Suprapubic skin (tissue), 4 donors: ENCODE data around the gene PTGR2. TPM values are rescaled to one million over a fixed set of nuclear protein-coding genes. Genes with fewer than 3 reads are reported as not detected.

Experiments used
- DNase-seq, 2 donors: peaks; one replicate each; pipeline ENCODE4 v3.0.0-alpha.2; 2019; ENCODE audit warnings: low spot score in 2 of 2
- H3K27ac ChIP-seq: fragments of 200-600 bp; sonication (generic); one replicate; pipeline ENCODE4 v1.5.1; 2019
- H3K27me3 ChIP-seq: fragments of 200-600 bp; sonication (generic); one replicate; pipeline ENCODE4 v1.5.1; 2019
- H3K36me3 ChIP-seq: fragments of 200-600 bp; sonication (generic); one replicate; pipeline ENCODE4 v1.5.1; 2019
- H3K4me1 ChIP-seq: fragments of 200-600 bp; sonication (generic); one replicate; pipeline ENCODE4 v1.5.1; 2019
- H3K4me3 ChIP-seq: fragments of 200-600 bp; sonication (generic); one replicate; pipeline ENCODE4 v1.5.1; 2019; ENCODE audit warnings: mild to moderate bottlenecking
- H3K9me3 ChIP-seq: fragments of 200-600 bp; sonication (generic); one replicate; pipeline ENCODE4 v1.5.1; 2019
- EP300 ChIP-seq: sonication (generic); formaldehyde crosslinking; IDR thresholded peaks from one replicate; pipeline ENCODE4 v1.6.1; 2017; ENCODE audit warnings: antibody characterized with exemption
- POLR2A ChIP-seq, 2 donors: fragments of 450-650 bp; IDR thresholded peaks; one replicate each; pipeline ENCODE4 v1.6.1; 2017; ENCODE audit warnings: antibody characterized with exemption in 2 of 2, mild to moderate bottlenecking in 2 of 2, moderate library complexity in 2 of 2
- POLR2AphosphoS5 ChIP-seq, 3 donors: sonication (generic); formaldehyde crosslinking; IDR thresholded peaks; one replicate each; pipeline ENCODE4 v1.6.1; 2017; ENCODE audit warnings: antibody characterized with exemption in 3 of 3
- WGBS: methylation state at CpG from one replicate; pipeline ENCODE4 v1.1.5; 2018; 5-methylcytosine and 5-hydroxymethylcytosine counted together
- total RNA-seq, 4 donors: library from RNA; depleted of rRNA; stranded (reverse); fragments of >200 nt; gene quantifications; one replicate each; pipeline ENCODE4 v1.1.0, GENCODE V29; 2016
- TF ChIP-seq, protein P1 (sequence below), 2 donors: fragments of 200-600 bp in 1 of 2; fragments of 450-650 bp in 1 of 2; sonication (generic) in 1 of 2; IDR thresholded peaks; one replicate each; pipeline ENCODE4 v1.5.1; 2016 to 2019; ENCODE audit warnings: antibody characterized with exemption in 2 of 2, mild to moderate bottlenecking in 1 of 2, moderate library complexity in 1 of 2

Gene PTGR2
- total RNA-seq, 4 donors from 2014 or later, result 6.3 to 25.1 (median 10.3) TPM

DNA sequence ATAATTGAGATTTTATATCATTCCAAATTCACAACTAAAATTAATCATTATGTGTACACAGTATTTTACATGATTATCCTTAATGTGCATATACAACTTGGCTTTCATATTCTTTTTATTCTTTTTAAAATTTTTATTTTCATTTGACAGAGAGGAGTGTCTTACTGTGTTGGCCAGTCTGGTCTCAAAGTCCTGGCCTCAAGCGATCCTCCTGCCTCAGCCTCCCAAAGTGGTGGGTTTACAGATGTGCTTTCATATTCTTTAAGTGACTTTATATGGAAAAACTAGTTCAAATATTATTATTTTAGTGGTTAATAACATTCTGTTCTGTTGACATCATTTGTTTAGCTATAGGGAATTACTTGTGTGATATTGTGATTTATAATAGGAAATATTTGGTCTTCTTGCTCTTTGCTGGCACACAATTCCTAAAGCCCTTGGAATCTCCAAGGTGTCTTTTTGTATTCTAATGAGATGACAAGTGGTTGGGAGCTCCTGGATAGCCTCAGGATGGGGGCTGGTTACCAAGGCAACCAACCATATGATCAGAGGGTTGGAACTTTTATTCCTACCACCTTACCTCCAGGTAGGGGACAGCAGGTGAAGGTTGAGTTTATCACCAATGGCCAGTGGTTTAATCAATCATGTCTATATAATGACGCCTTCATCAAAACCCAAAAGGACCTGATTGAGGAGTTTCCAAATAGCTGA is 19.0 kb downstream of the PTGR2 start:
- H3K27ac ChIP-seq, result no peak overlapping the region
- H3K4me1 ChIP-seq, result no peaks in the 10 kb centered on the region
- WGBS, result 98% methylated on average over 2 of the region's 2 CpGs

DNA sequence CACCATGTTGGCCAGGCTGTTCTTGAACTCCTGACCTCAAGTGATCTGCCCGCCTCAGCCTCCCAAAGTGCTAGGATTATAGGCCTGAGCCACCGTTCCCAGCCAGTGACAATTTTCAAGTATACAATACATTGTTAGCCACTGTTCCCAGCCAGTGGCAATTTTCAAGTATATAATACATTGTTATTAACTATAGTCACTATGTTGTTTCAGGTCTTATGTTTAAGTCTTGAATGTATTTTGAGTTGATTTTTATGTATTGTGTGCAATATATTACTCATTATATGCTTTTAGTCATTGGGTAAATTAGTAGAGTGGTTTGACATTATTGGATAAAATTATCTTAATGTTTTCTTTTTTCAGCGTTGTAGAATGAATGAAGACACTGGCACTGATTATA is 22.0 kb downstream of the PTGR2 start:
- Histone ChIP-seq H3K36me3 (no peaks in the 10 kb centered on the region), H3K27me3 (no peaks in the 10 kb centered on the region), H3K4me3 (no peak overlapping the region), H3K4me1 (no peaks in the 10 kb centered on the region), H3K27ac (no peak overlapping the region), H3K9me3 (no peaks in the 10 kb centered on the region)
- TF ChIP-seq POLR2A (IDR thresholded peaks at IDR 0.05) (no peak), EP300 (no peak), POLR2AphosphoS5 (IDR thresholded peaks at IDR 0.05) (no peak)
- TF ChIP-seq, protein P1, sequence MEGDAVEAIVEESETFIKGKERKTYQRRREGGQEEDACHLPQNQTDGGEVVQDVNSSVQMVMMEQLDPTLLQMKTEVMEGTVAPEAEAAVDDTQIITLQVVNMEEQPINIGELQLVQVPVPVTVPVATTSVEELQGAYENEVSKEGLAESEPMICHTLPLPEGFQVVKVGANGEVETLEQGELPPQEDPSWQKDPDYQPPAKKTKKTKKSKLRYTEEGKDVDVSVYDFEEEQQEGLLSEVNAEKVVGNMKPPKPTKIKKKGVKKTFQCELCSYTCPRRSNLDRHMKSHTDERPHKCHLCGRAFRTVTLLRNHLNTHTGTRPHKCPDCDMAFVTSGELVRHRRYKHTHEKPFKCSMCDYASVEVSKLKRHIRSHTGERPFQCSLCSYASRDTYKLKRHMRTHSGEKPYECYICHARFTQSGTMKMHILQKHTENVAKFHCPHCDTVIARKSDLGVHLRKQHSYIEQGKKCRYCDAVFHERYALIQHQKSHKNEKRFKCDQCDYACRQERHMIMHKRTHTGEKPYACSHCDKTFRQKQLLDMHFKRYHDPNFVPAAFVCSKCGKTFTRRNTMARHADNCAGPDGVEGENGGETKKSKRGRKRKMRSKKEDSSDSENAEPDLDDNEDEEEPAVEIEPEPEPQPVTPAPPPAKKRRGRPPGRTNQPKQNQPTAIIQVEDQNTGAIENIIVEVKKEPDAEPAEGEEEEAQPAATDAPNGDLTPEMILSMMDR (IDR thresholded peaks at IDR 0.05), result no peak
- no peak for DNase-seq
- WGBS, result 96% methylated on average over 3 of the region's 3 CpGs

More for the DNA sequence above, 19.0 kb downstream of the PTGR2 start:
- Histone ChIP-seq H3K9me3 (no peaks in the 10 kb centered on the region), H3K36me3 (no peaks in the 10 kb centered on the region), H3K27me3 (no peaks in the 10 kb centered on the region), H3K4me3 (no peak overlapping the region)
- TF ChIP-seq POLR2A (IDR thresholded peaks at IDR 0.05) (no peak), EP300 (no peak), POLR2AphosphoS5 (IDR thresholded peaks at IDR 0.05) (no peak)
- TF ChIP-seq, protein P1 (IDR thresholded peaks at IDR 0.05), result no peak
- no peak for DNase-seq

DNA sequence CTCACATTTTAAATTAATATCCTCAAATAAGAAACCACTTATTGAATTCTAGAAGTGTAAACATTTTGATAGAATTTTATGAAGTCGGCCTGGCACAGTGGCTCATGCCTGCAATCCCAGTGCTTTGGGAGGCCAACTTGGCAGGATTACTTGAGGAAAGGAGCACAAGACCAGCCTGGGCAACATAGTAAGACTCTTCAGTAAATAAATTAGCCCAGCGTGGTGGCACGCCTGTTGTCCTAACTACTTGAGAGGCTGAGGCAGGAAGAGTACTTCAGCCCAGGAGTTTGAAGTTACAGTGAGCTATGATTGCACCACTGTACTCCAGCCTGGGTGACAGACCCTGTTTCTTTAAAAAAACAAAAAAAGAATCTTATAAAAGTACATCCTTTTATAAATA is 26.2 kb downstream of the PTGR2 start:
- Histone ChIP-seq H3K27ac (no peak overlapping the region), H3K4me3 (no peak overlapping the region), H3K36me3 (no peaks in the 10 kb centered on the region), H3K27me3 (no peaks in the 10 kb centered on the region), H3K4me1 (no peaks in the 10 kb centered on the region), H3K9me3 (no peaks in the 10 kb centered on the region)
- 89% methylated on average over 3 of the region's 3 CpGs for WGBS
- no peak for DNase-seq
- TF ChIP-seq POLR2AphosphoS5 (IDR thresholded peaks at IDR 0.05) (no peak), POLR2A (IDR thresholded peaks at IDR 0.05) (no peak), EP300 (no peak)
- TF ChIP-seq, protein P1 (IDR thresholded peaks at IDR 0.05), result no peak

GRCh38 chr14:73878436-73878835 is 26.8 kb downstream of the PTGR2 start:
- H3K9me3 ChIP-seq, result no peaks in the 10 kb centered on the region
- no peaks in the 10 kb centered on the region for H3K27me3 ChIP-seq
- DNase-seq, result no peak
- H3K27ac ChIP-seq, result no peak overlapping the region
- H3K4me1 ChIP-seq, result no peaks in the 10 kb centered on the region
- no peaks in the 10 kb centered on the region for H3K36me3 ChIP-seq
- TF ChIP-seq POLR2A (IDR thresholded peaks at IDR 0.05) (no peak), POLR2AphosphoS5 (IDR thresholded peaks at IDR 0.05) (no peak), EP300 (no peak)
- TF ChIP-seq, protein P1 (IDR thresholded peaks at IDR 0.05), result no peak
- no peak overlapping the region for H3K4me3 ChIP-seq
- WGBS, result 97% methylated on average over 6 of the region's 6 CpGs

- TF ChIP-seq POLR2A (IDR thresholded peaks at IDR 0.05), result no peak
- no peak for TF ChIP-seq POLR2AphosphoS5 (IDR thresholded peaks at IDR 0.05)
- TF ChIP-seq, protein P1 (IDR thresholded peaks at IDR 0.05), result no peak
- no peak for TF ChIP-seq EP300
- no peak for DNase-seq
- Histone ChIP-seq H3K4me3 (no peak overlapping the region), H3K9me3 (no peaks in the 10 kb centered on the region), H3K27me3 (no peaks in the 10 kb centered on the region), H3K36me3 (no peaks in the 10 kb centered on the region), H3K27ac (no peak overlapping the region), H3K4me1 (no peaks in the 10 kb centered on the region)
- WGBS, result 55% methylated on average over 1 of the region's 1 CpG
Measured at GRCh38 chr14:73879027-73879426, 27.4 kb downstream of the PTGR2 start.
